Measurements from ENCODE around the gene CORO2B. TPM values are rescaled to one million over a fixed set of nuclear protein-coding genes. Genes with fewer than 3 reads are reported as not detected.
"Not testable (repeated sequence)": the region's sequence is repeated elsewhere in the genome, so short reads cannot be mapped to it uniquely, and the experiment has no call there.

The CORO2B gene
- total RNA-seq, 4 donors from 2014 or later: 3.1 to 9.6 (median 8.6) TPM

DNA sequence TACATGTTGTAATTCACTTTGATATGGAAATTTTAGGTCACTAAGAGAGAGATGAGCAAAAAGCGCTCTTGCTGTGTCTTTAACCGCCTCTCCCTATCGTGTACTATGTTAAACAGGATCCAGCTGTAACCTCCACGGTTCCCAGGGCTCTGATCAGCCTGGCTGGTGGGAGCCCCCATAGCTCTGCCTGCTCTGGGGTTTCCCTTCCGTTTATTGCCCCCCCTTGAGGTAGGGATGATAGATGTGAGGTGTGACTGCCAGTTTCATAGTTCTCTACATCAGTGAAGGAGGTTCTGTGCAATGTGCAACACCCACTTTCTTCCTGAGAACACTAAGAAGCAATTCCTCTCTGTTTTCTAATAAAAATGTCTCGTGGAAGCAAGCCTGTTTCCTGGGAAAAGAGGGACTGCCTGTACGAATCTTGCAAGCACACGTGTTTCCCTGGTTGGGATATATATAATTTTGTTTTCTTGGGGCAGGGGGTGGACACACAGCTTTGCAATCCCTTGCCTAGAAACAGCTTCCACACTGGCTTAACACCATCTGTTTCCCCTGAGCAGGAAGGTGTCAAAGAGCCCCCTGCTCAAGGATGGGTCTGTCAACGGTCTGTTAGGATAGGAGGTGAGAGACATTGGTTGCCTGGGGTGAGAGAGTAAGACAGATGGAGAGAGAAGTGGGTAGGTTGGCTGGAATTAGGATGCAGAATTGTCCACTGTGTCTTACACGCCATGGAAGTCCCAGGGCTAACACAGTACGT lies 23.8 kb downstream of the CORO2B start:
- Histone ChIP-seq H3K27me3 (no peaks in the 10 kb centered on the region), H3K27ac (no peak overlapping the region), H3K4me1 (peaks cover 12 to 46% of the 10 kb centered on the region in 2 donors), H3K9me3 (no peaks in the 10 kb centered on the region), H3K36me3 (no peaks in the 10 kb centered on the region), H3K4me3 (replicated peaks in 1 of 3) (no peak overlapping the region)
- intact Hi-C loops (cut with DNase I): no loop called here
- no peak for DNase-seq
- TF ChIP-seq POLR2A (IDR thresholded peaks at IDR 0.05): no peak
- TF ChIP-seq, protein P1, sequence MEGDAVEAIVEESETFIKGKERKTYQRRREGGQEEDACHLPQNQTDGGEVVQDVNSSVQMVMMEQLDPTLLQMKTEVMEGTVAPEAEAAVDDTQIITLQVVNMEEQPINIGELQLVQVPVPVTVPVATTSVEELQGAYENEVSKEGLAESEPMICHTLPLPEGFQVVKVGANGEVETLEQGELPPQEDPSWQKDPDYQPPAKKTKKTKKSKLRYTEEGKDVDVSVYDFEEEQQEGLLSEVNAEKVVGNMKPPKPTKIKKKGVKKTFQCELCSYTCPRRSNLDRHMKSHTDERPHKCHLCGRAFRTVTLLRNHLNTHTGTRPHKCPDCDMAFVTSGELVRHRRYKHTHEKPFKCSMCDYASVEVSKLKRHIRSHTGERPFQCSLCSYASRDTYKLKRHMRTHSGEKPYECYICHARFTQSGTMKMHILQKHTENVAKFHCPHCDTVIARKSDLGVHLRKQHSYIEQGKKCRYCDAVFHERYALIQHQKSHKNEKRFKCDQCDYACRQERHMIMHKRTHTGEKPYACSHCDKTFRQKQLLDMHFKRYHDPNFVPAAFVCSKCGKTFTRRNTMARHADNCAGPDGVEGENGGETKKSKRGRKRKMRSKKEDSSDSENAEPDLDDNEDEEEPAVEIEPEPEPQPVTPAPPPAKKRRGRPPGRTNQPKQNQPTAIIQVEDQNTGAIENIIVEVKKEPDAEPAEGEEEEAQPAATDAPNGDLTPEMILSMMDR (IDR thresholded peaks at IDR 0.05): no peak
- 81 to 87% methylated on average over 11 of the region's 11 CpGs for WGBS, 2 donors

DNA sequence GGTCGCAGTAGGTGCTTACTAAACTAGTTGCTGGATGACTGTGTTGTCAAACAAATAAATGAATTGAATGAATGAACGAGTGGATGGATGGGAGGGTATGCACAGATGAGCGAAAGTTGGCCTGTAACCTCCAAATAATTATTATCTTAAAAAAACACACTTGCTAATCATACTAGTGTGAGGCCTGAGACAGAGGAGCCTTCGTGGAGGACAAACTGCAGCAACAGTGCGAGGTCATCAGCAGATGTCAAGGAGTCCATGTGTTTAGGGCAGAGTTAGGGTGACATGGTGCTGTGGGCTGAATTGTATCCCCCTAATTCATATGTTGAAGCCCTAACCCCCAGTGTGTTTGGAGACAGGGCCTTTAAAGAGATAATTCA lies 24.4 kb downstream of the CORO2B start:
- Histone ChIP-seq H3K9me3 (no peaks in the 10 kb centered on the region), H3K27me3 (no peaks in the 10 kb centered on the region), H3K27ac (no peak overlapping the region), H3K4me3 (replicated peaks in 1 of 3) (no peak overlapping the region), H3K4me1 (peaks cover 18 to 46% of the 10 kb centered on the region in 2 donors), H3K36me3 (no peaks in the 10 kb centered on the region)
- intact Hi-C loops (cut with DNase I): no loop called here
- no peak for DNase-seq
- TF ChIP-seq POLR2A (IDR thresholded peaks at IDR 0.05): no peak
- TF ChIP-seq, protein P1 (IDR thresholded peaks at IDR 0.05): no peak
- 94 to 95% methylated on average over 5 of the region's 5 CpGs for WGBS, 2 donors

GRCh38 chr15:68603951-68604350 lies 25.2 kb downstream of the CORO2B start:
- 93 to 95% methylated on average over 9 of the region's 9 CpGs for WGBS, 2 donors
- Histone ChIP-seq H3K27ac (no peak overlapping the region), H3K4me1 (peaks cover 14 to 46% of the 10 kb centered on the region in 2 donors), H3K9me3 (no peaks in the 10 kb centered on the region), H3K4me3 (replicated peaks in 1 of 3) (no peak overlapping the region), H3K27me3 (no peaks in the 10 kb centered on the region), H3K36me3 (no peaks in the 10 kb centered on the region)
- TF ChIP-seq POLR2A (IDR thresholded peaks at IDR 0.05): no peak
- DNase-seq: no peak
- intact Hi-C loops (cut with DNase I): no loop called here

- H3K4me1 ChIP-seq: peaks cover 11 to 42% of the 10 kb centered on the region in 2 donors
- WGBS, 2 donors: 79 to 83% methylated on average over 10 of the region's 10 CpGs
- H3K27me3 ChIP-seq; H3K27ac ChIP-seq; intact Hi-C loops (cut with DNase I); H3K4me3 ChIP-seq (replicated peaks in 1 of 3); H3K36me3 ChIP-seq; DNase-seq; H3K9me3 ChIP-seq: not testable (repeated sequence)
Observed at GRCh38 chr15:68604840-68605478, 26.2 kb downstream of the CORO2B start.

DNA sequence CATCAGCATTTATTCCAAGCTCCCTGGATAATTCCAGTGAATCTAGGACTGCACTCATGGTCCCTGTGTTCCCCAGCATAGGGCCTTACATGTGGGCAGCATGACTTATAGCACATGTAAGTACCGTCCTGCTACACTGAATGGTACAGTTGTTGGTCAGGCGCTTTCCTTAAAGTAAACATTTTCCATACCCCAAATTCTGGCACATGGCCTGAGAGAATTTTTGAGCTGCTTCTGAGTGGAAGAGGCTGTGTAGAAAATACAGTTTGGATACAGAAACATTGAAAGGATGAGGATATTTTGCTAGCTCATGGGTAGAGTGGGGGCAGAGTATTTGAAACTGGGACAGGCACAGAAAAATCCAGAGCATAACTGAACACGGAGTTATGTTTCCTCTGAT lies 27.6 kb downstream of the CORO2B start:
- 84 to 90% methylated on average over 3 of the region's 3 CpGs for WGBS, 2 donors
- Histone ChIP-seq H3K4me1 (peaks cover 11 to 30% of the 10 kb centered on the region in 2 donors), H3K4me3 (replicated peaks in 1 of 3) (no peak overlapping the region), H3K27me3 (no peaks in the 10 kb centered on the region), H3K36me3 (no peaks in the 10 kb centered on the region), H3K27ac (no peak overlapping the region), H3K9me3 (no peaks in the 10 kb centered on the region)
- no peak for TF ChIP-seq POLR2A (IDR thresholded peaks at IDR 0.05)
- TF ChIP-seq, protein P1 (IDR thresholded peaks at IDR 0.05): no peak
- intact Hi-C loops (cut with DNase I): no loop called here
- no peak for DNase-seq

DNA sequence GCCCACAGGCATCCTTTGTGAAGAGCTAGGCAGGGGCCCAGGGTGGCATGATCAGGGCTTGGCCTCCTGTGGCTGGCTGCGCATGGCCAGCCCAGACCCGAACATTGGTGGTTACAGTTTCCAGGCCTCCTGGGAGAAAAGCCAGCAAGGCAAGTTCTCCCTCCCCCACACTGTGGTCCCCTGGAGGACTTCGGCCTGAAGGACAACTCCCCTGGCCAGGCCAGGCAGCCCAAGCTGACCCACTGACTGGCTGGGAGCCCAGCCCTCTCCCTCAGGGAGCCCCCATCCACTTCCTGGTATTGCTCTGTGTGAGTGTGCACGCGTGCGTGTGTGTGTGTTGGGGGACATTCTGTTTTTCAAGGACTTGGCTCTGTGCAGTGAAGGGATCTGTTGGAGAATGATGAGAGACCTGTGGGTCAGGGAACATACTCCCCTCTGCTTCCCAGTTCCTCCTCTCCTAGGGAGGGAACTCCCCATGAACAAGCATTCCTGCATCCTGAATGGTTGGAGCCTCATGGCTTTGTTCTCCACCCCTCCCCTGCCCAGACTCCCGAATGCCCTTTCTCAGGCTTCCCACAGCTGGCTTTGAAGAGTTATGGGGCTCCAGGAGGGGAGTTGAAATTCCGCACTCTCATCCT lies 29.5 kb downstream of the CORO2B start:
- peak; percentile 81 to 87 for DNase-seq
- no peaks in the 10 kb centered on the region for H3K27me3 ChIP-seq
- 37 to 43% methylated on average over 4 to 5 of the region's 8 CpGs for WGBS, 2 donors
- intact Hi-C loops (cut with DNase I): no loop called here
- H3K4me1 ChIP-seq: peaks cover 11 to 24% of the 10 kb centered on the region in 2 donors
- H3K36me3 ChIP-seq: no peaks in the 10 kb centered on the region
- H3K27ac ChIP-seq: peak overlapping the region; percentile 52 to 60 (median 56)
- H3K9me3 ChIP-seq: no peaks in the 10 kb centered on the region
- TF ChIP-seq, protein P1 (IDR thresholded peaks at IDR 0.05): no peak
- no peak for TF ChIP-seq POLR2A (IDR thresholded peaks at IDR 0.05)
- no peak overlapping the region for H3K4me3 ChIP-seq (replicated peaks in 1 of 3)

Measured in thyroid gland (tissue), 4 donors.